HEK293 (cell line): ENCODE measurements around the gene SYNGR4.

Experiments used
- CTCF ChIP-seq: fragments of 450-650 bp; formaldehyde crosslinking; IDR thresholded peaks from 2 replicates; pipeline ENCODE4 v1.5.1; 2016; ENCODE audit warnings: missing biosample characterization, missing genetic modification characterization
- ZBTB44 ChIP-seq: fragments of 450-650 bp; IDR thresholded peaks from 2 replicates; pipeline ENCODE4 v1.5.1; 2018; ENCODE audit warnings: missing biosample characterization, mild to moderate bottlenecking, missing genetic modification characterization
- ZNF10 ChIP-seq: fragments of 450-650 bp; formaldehyde crosslinking; IDR thresholded peaks from 2 replicates; pipeline ENCODE4 v1.5.1; 2017; ENCODE audit warnings: missing biosample characterization, missing genetic modification characterization
- ZNF529 ChIP-seq: fragments of 450-650 bp; formaldehyde crosslinking; IDR thresholded peaks from 2 replicates; pipeline ENCODE4 v1.5.1; 2017; ENCODE audit warnings: missing genetic modification characterization, missing biosample characterization; ENCODE audit not compliant: insufficient replicate concordance
- ZNF548 ChIP-seq: fragments of 450-650 bp; formaldehyde crosslinking; IDR thresholded peaks from 2 replicates; pipeline ENCODE4 v1.5.1; 2016; ENCODE audit warnings: missing biosample characterization, missing genetic modification characterization
- ZNF610 ChIP-seq: fragments of 450-650 bp; formaldehyde crosslinking; IDR thresholded peaks from 2 replicates; pipeline ENCODE4 v1.5.1; 2016; ENCODE audit warnings: missing biosample characterization, missing genetic modification characterization, borderline replicate concordance

- TF ChIP-seq ZNF10 (tag by site-specific recombination): no peak
- no peak for TF ChIP-seq ZNF610 (tag by site-specific recombination)
- no peak for TF ChIP-seq ZNF529 (tag by site-specific recombination)
- TF ChIP-seq ZBTB44 (tag by site-specific recombination): no peak
- no peak for TF ChIP-seq CTCF (tag by site-specific recombination)
- TF ChIP-seq ZNF548 (tag by site-specific recombination): no peak
Observed at GRCh38 chr19:48385461-48386087, 21.4 kb downstream of the SYNGR4 start.
